ENCODE data around the gene MARCKS.

- TF ChIP-seq CTCF (CRISPR knock-in tag; IDR thresholded peaks at IDR 0.05) (no peak), RFX1 (IDR thresholded peaks at IDR 0.05) (no peak), IKZF5 (CRISPR knock-in tag; IDR thresholded peaks at IDR 0.05) (no peak), ZSCAN9 (CRISPR knock-in tag; IDR thresholded peaks at IDR 0.05; ENCODE audit: borderline replicate concordance) (no peak), ATF2 (CRISPR knock-in tag; IDR thresholded peaks at IDR 0.05) (no peak), ZKSCAN8 (CRISPR knock-in tag; IDR thresholded peaks at IDR 0.05; ENCODE audit: borderline replicate concordance) (no peak), NFATC3 (CRISPR knock-in tag; IDR thresholded peaks at IDR 0.05) (no peak), SMARCC2 (IDR thresholded peaks at IDR 0.05) (no peak), ARID3A (IDR thresholded peaks at IDR 0.05; ENCODE audit: low read depth, low read length) (no peak), CHD4 (IDR thresholded peaks at IDR 0.05; ENCODE audit: borderline replicate concordance, low read length) (no peak), EZH2 (conservative IDR thresholded peaks at IDR 0.05; ENCODE audit: low read depth, low read length) (no peak), SP2 (CRISPR knock-in tag; IDR thresholded peaks at IDR 0.05) (no peak)
Measured at GRCh38 chr6:113830140-113830539, 27.0 kb upstream of the MARCKS start.
